Body of pancreas (tissue), 4 donors: ENCODE data around the gene TCF7L1. TPM values are rescaled to one million over a fixed set of nuclear protein-coding genes. Genes with fewer than 3 reads are reported as not detected.
A peak's percentile ranks its signal among the peaks of the same experiment; 100 is the strongest.

Experiments used
- ATAC-seq: fragments of 150-250 bp; one replicate; pipeline ENCODE4 v1.9.1; 2016
- DNase-seq, 4 donors: peaks; one replicate each; pipeline ENCODE4 v3.0.0-alpha.2; 2019
- H3K27ac ChIP-seq, 4 donors: fragments of 200-600 bp; sonication (generic); 1 replicate in 3 of 4; 2 replicates in 1 of 4; pipeline versions ENCODE4 v1.5.1 to v1.6.1; 2016 to 2019; ENCODE audit warnings: mild to moderate bottlenecking in 1 of 4, mixed read lengths in 1 of 4, moderate library complexity in 1 of 4
- H3K27me3 ChIP-seq, 2 donors: fragments of 200-600 bp; sonication (generic); one replicate each; pipeline ENCODE4 v1.6.0; 2016; ENCODE audit warnings: mild to moderate bottlenecking in 1 of 2
- H3K36me3 ChIP-seq, 2 donors: fragments of 200-600 bp; sonication (generic); replicated peaks in 1 of 2; 2 replicates each; pipeline ENCODE4 v1.5.1; 2016; ENCODE audit warnings: low read depth in 2 of 2; ENCODE audit not compliant: insufficient read depth in 1 of 2
- H3K4me1 ChIP-seq: fragments of 200-600 bp; sonication (generic); one replicate; pipeline ENCODE4 v1.6.0; 2016
- H3K4me3 ChIP-seq, 2 donors: fragments of 200-600 bp; sonication (generic); 1 replicate in 1 of 2; 2 replicates in 1 of 2; pipeline ENCODE4 v1.5.1; 2016 to 2019
- H3K9me3 ChIP-seq, 3 donors: fragments of 200-600 bp; sonication (generic); 1 replicate in 2 of 3; 2 replicates in 1 of 3; pipeline ENCODE4 v1.5.1; 2016
- CTCF ChIP-seq, 7 experiments: fragments of 450-650 bp in 4 of 7; fragments of 200-600 bp in 3 of 7; sonication (generic) in 3 of 7; IDR thresholded peaks; one replicate each; pipeline ENCODE4 v1.5.1; 2016 to 2019; ENCODE audit warnings: antibody characterized with exemption in 7 of 7
- POLR2A ChIP-seq, 3 donors: fragments of 450-650 bp; IDR thresholded peaks; one replicate each; pipeline ENCODE4 v1.6.1; 2016; ENCODE audit warnings: antibody characterized with exemption in 3 of 3, mild to moderate bottlenecking in 2 of 3
- WGBS, 2 donors: methylation state at CpG; one replicate each; pipeline ENCODE4 v1.1.5; 2017; 5-methylcytosine and 5-hydroxymethylcytosine counted together
- intact Hi-C: fragments of 100-400 bp; cut with DNase I; formaldehyde crosslinking; loops from one replicate; pipeline ENCODE4 v1.15.1; 2023
- total RNA-seq, 2 donors: library from RNA; depleted of rRNA; stranded (reverse); fragments of >200 nt; gene quantifications; one replicate each; pipeline ENCODE4 v1.1.0, GENCODE V29; 2016

TCF7L1 gene
- total RNA-seq, 2 donors from 2014 or later: 2.1 to 4.3 TPM

GRCh38 chr2:85247610-85248009, 114.4 kb downstream of the TCF7L1 start:
- no peaks in the 10 kb centered on the region for H3K9me3 ChIP-seq
- DNase-seq: no peak
- no peak overlapping the region for H3K27ac ChIP-seq
- intact Hi-C loops: no loop called here
- TF ChIP-seq CTCF (IDR thresholded peaks at IDR 0.05) (no peak), POLR2A (IDR thresholded peaks at IDR 0.05) (no peak)
- H3K27me3 ChIP-seq: no peaks in the 10 kb centered on the region
- H3K4me3 ChIP-seq: no peak overlapping the region
- H3K4me1 ChIP-seq: peaks cover 33% of the 10 kb centered on the region
- 88 to 90% methylated on average over 8 of the region's 8 CpGs for WGBS, 2 donors
- no peak for ATAC-seq
- no peaks in the 10 kb centered on the region for H3K36me3 ChIP-seq

GRCh38 chr2:85248773-85249509, 115.7 kb downstream of the TCF7L1 start:
- Histone ChIP-seq H3K4me3 (no peak overlapping the region), H3K27ac (peak overlapping the region; percentile 25 to 55 (median 46)), H3K36me3 (no peaks in the 10 kb centered on the region), H3K4me1 (peaks cover 33% of the 10 kb centered on the region), H3K27me3 (no peaks in the 10 kb centered on the region), H3K9me3 (no peaks in the 10 kb centered on the region)
- WGBS, 2 donors: 37 to 42% methylated on average over 3 to 7 of the region's 7 CpGs
- ATAC-seq (peak; percentile 30), DNase-seq (peak in 2 of 4 donors; percentile 13 to 25)
- intact Hi-C loops: no loop called here
- TF ChIP-seq POLR2A (IDR thresholded peaks at IDR 0.05) (no peak), CTCF (IDR thresholded peaks at IDR 0.05) (no peak)

- Histone ChIP-seq H3K4me3 (no peak overlapping the region), H3K27me3 (no peaks in the 10 kb centered on the region), H3K27ac (peak overlapping the region in 3 of 4 donors; percentile 33 to 55 (median 53)), H3K9me3 (no peaks in the 10 kb centered on the region), H3K4me1 (peaks cover 35% of the 10 kb centered on the region), H3K36me3 (no peaks in the 10 kb centered on the region)
- peak in 2 of 4 donors; percentile 24 to 48 for DNase-seq
- 16 to 28% methylated on average over 2 of the region's 2 CpGs for WGBS, 2 donors
- TF ChIP-seq POLR2A (IDR thresholded peaks at IDR 0.05): no peak
- no peak for TF ChIP-seq CTCF (IDR thresholded peaks at IDR 0.05)
- ATAC-seq: peak; percentile 69
- intact Hi-C loops: no loop called here
These were observed 116.9 kb downstream of the TCF7L1 start for GRCh38 chr2:85250045-85250444.

GRCh38 chr2:85251070-85251616, 118.0 kb downstream of the TCF7L1 start:
- Histone ChIP-seq H3K4me3 (no peak overlapping the region), H3K9me3 (no peaks in the 10 kb centered on the region), H3K27me3 (no peaks in the 10 kb centered on the region), H3K27ac (peak overlapping the region in 3 of 4 donors; percentile 33 to 53 (median 48)), H3K4me1 (peaks cover 46% of the 10 kb centered on the region), H3K36me3 (no peaks in the 10 kb centered on the region)
- WGBS, 2 donors: 51 to 62% methylated on average over 3 of the region's 3 CpGs
- intact Hi-C loops: no loop called here
- no peak for DNase-seq
- ATAC-seq: no peak
- TF ChIP-seq POLR2A (IDR thresholded peaks at IDR 0.05): no peak
- TF ChIP-seq CTCF (IDR thresholded peaks at IDR 0.05): no peak
